GM10248 (cell line): ENCODE data around the gene PLEKHA5.

Experiments
- CTCF ChIA-PET: fragments of 300-600 bp; sonication (Branson Sonifier 250); formaldehyde crosslinking; extraction: SDS; loops from one replicate; lab custom pipeline; 2021; ENCODE audit warnings: antibody characterized with exemption; lab: Yijun Ruan, JAX
- POLR2A ChIA-PET: fragments of 350-650 bp; sonication (Branson Sonifier 250); formaldehyde crosslinking; extraction: SDS; loops from one replicate; lab custom pipeline; 2020; ENCODE audit warnings: antibody characterized with exemption; lab: Yijun Ruan, JAX
- DNase-seq: peaks from one replicate; pipeline ENCODE4 v3.0.0; 2012; ENCODE audit errors: extremely low spot score
- TF ChIP-seq, protein P1 (sequence below): IDR thresholded peaks from 2 replicates; pipeline ENCODE4 v1.5.1; 2012; ENCODE audit warnings: mild to moderate bottlenecking, low read depth; ENCODE audit errors: extremely low read depth, missing control alignments, control extremely low read depth

PLEKHA5 gene

DNA sequence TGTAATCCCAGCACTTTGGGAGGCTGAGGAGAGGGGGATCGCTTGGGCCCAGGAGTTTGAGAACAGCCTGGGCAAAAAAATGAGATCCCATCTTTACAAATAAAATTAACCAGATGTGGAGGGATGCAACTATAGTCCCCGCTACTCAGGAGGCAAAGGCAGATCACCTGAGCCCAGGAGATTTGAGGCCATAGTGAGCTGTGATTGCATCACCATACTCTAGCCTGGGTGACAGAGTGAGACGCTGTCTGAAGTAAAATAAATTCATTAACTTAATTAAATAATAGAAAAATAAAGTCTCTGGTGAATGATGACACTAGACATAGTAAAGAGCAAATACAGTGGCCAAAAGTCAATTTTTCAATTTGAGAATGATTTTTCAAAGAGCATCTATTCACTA, 16.1 kb upstream of the PLEKHA5 start:
- DNase-seq, result no peak
- POLR2A ChIA-PET, result no interaction called here
- TF ChIP-seq, protein P1, sequence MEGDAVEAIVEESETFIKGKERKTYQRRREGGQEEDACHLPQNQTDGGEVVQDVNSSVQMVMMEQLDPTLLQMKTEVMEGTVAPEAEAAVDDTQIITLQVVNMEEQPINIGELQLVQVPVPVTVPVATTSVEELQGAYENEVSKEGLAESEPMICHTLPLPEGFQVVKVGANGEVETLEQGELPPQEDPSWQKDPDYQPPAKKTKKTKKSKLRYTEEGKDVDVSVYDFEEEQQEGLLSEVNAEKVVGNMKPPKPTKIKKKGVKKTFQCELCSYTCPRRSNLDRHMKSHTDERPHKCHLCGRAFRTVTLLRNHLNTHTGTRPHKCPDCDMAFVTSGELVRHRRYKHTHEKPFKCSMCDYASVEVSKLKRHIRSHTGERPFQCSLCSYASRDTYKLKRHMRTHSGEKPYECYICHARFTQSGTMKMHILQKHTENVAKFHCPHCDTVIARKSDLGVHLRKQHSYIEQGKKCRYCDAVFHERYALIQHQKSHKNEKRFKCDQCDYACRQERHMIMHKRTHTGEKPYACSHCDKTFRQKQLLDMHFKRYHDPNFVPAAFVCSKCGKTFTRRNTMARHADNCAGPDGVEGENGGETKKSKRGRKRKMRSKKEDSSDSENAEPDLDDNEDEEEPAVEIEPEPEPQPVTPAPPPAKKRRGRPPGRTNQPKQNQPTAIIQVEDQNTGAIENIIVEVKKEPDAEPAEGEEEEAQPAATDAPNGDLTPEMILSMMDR, result no peak
- CTCF ChIA-PET, result interaction anchor here (0.9 to 1.4 kb wide), 2 partner anchors 24 to 862 kb away, joined by 3 read pairs; no protein-coding TSS in a partner anchor

GRCh38 chr12:19115285-19115684, 14.2 kb upstream of the PLEKHA5 start:
- TF ChIP-seq, protein P1, result no peak
- POLR2A ChIA-PET, result no interaction called here
- CTCF ChIA-PET, result interaction anchor here (0.7 kb wide), 1 partner anchor 10 kb away, joined by 3 read pairs; no protein-coding TSS in a partner anchor
- no peak for DNase-seq

- CTCF ChIA-PET, result interaction anchor here (1.4 kb wide), 1 partner anchor 9 kb away, joined by 3 read pairs; no protein-coding TSS in a partner anchor
- POLR2A ChIA-PET, result no interaction called here
- no peak for DNase-seq
- TF ChIP-seq, protein P1, result no peak
Measured at GRCh38 chr12:19119440-19119839, 10.1 kb upstream of the PLEKHA5 start.

- no peak for DNase-seq
- POLR2A ChIA-PET, result no interaction called here
- CTCF ChIA-PET, result interaction anchor here (0.9 kb wide), 1 partner anchor 22 kb away, joined by 3 read pairs; no protein-coding TSS in a partner anchor
- TF ChIP-seq, protein P1, result no peak
Measured at GRCh38 chr12:19120795-19121194, 8.7 kb upstream of the PLEKHA5 start.

- DNase-seq, result no peak
- CTCF ChIA-PET, result interaction anchor here (1.1 kb wide), 1 partner anchor 65 kb away, joined by 3 read pairs; no protein-coding TSS in a partner anchor
- POLR2A ChIA-PET, result no interaction called here
- TF ChIP-seq, protein P1, result no peak
Measured at GRCh38 chr12:19121449-19122018, 8.0 kb upstream of the PLEKHA5 start.

- DNase-seq, result no peak
- POLR2A ChIA-PET, result no interaction called here
Measured at GRCh38 chr12:19125325-19125724, 4.2 kb upstream of the PLEKHA5 start.

More at GRCh38 chr12:19125325-19125724, 4.2 kb upstream of the PLEKHA5 start:
- CTCF ChIA-PET, result no interaction called here
- TF ChIP-seq, protein P1, result no peak
